Measurements from ENCODE around the gene DEPDC1.
A peak's percentile ranks its signal among the peaks of the same experiment; 100 is the strongest.

DEPDC1 gene

DNA sequence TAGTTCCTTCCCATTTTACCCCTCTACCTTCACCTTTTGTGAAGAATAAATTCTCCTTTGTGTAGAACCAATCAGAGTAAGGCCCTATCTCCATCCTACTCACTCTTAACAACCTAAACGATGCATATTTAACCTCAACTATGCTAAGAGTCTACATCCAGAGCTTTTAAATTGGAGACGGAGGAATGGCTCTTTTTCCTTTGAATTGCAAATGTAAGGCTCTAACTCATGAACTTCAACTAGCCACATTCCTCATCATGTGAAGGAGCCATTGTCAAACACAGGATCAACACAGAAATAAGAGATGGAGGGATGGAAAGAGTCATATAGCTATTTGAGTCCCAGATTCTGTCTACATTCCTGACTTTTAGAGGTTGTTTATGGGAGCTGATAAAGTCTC lies 18.2 kb downstream of the DEPDC1 start:
- TF ChIP-seq FOXP2 (optimal IDR thresholded peaks at IDR 0.05; ENCODE audit: borderline replicate concordance, extremely low read depth, extremely low read length, insufficient read depth) = no peak
- no peak for TF ChIP-seq POLR2AphosphoS5 (IDR thresholded peaks at IDR 0.05; ENCODE audit: low read depth, low read length)
- TF ChIP-seq, protein P1, sequence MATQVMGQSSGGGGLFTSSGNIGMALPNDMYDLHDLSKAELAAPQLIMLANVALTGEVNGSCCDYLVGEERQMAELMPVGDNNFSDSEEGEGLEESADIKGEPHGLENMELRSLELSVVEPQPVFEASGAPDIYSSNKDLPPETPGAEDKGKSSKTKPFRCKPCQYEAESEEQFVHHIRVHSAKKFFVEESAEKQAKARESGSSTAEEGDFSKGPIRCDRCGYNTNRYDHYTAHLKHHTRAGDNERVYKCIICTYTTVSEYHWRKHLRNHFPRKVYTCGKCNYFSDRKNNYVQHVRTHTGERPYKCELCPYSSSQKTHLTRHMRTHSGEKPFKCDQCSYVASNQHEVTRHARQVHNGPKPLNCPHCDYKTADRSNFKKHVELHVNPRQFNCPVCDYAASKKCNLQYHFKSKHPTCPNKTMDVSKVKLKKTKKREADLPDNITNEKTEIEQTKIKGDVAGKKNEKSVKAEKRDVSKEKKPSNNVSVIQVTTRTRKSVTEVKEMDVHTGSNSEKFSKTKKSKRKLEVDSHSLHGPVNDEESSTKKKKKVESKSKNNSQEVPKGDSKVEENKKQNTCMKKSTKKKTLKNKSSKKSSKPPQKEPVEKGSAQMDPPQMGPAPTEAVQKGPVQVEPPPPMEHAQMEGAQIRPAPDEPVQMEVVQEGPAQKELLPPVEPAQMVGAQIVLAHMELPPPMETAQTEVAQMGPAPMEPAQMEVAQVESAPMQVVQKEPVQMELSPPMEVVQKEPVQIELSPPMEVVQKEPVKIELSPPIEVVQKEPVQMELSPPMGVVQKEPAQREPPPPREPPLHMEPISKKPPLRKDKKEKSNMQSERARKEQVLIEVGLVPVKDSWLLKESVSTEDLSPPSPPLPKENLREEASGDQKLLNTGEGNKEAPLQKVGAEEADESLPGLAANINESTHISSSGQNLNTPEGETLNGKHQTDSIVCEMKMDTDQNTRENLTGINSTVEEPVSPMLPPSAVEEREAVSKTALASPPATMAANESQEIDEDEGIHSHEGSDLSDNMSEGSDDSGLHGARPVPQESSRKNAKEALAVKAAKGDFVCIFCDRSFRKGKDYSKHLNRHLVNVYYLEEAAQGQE (IDR thresholded peaks at IDR 0.05; ENCODE audit: insufficient read depth in 1 of 2, low read depth in 2 of 2, low read length in 2 of 2) = no peak
- TF ChIP-seq SIN3A (IDR thresholded peaks at IDR 0.05; ENCODE audit: borderline replicate concordance, insufficient read depth, low read length) = no peak
- TF ChIP-seq TAF1 (IDR thresholded peaks at IDR 0.05; ENCODE audit: borderline replicate concordance, insufficient read depth, low read length) = no peak

DNA sequence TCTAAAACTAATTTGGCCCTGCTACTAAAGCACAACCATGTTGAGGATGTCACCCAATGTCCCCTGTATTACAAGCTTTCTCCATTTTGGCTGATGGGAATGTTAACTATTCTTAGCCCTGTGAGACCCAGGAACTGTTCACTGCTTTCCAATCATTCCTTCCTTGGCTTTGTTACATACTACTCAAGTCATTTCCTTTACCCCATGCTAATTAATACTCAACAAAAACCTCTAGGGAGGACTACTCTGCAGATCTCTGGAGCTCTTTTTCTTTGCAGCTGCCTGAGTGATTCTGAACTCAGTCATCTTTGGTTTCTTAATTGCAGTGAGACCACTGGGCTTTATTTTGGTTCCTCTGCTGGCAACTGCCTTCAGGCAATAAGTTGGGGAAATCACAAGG lies 23.8 kb downstream of the DEPDC1 start:
- TF ChIP-seq, protein P1 (IDR thresholded peaks at IDR 0.05; ENCODE audit: insufficient read depth in 1 of 2, low read depth in 2 of 2, low read length in 2 of 2) = no peak
- TF ChIP-seq SIN3A (IDR thresholded peaks at IDR 0.05; ENCODE audit: borderline replicate concordance, insufficient read depth, low read length) = no peak
- TF ChIP-seq TAF1 (IDR thresholded peaks at IDR 0.05; ENCODE audit: borderline replicate concordance, insufficient read depth, low read length) = no peak
- no peak for TF ChIP-seq FOXP2 (optimal IDR thresholded peaks at IDR 0.05; ENCODE audit: borderline replicate concordance, extremely low read depth, extremely low read length, insufficient read depth)
- peak; percentile 33; the same call in 1 of the 2 replicates for TF ChIP-seq POLR2AphosphoS5 (IDR thresholded peaks at IDR 0.05; ENCODE audit: low read depth, low read length)

DNA sequence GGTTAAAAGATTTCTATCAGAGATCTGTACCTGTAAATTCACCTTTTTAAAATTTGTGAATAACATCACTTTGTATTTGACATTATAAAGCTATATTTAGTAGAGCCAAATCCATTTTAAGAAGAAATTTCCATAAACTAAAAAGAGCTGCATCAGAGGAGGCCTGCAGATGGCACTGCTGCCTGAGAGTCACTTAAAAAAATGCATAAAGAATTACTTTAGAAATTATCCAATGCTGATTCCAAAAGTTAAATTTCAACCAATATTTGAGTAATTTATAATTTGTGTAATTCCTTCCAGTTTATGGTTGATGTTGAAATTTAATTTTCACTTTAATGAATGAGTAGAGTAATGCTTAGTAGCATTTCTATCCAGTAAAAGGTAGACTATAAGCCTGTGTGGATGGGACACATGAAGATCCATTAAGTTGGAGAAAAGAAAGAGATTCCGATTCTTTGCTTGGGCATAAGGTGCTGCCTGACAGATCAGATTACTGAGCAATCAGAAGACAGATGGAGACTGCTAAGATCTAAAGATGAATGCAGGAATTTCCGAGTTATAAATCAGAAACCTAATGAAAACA lies 26.4 kb downstream of the DEPDC1 start:
- TF ChIP-seq POLR2AphosphoS5 (IDR thresholded peaks at IDR 0.05; ENCODE audit: low read depth, low read length) (no peak), TAF1 (IDR thresholded peaks at IDR 0.05; ENCODE audit: borderline replicate concordance, insufficient read depth, low read length) (no peak), SIN3A (IDR thresholded peaks at IDR 0.05; ENCODE audit: borderline replicate concordance, insufficient read depth, low read length) (no peak), FOXP2 (optimal IDR thresholded peaks at IDR 0.05; ENCODE audit: borderline replicate concordance, extremely low read depth, extremely low read length, insufficient read depth) (no peak)
- TF ChIP-seq, protein P1 (IDR thresholded peaks at IDR 0.05; ENCODE audit: insufficient read depth in 1 of 2, low read depth in 2 of 2, low read length in 2 of 2) = no peak

- no peak for TF ChIP-seq SIN3A (IDR thresholded peaks at IDR 0.05; ENCODE audit: borderline replicate concordance, insufficient read depth, low read length)
- no peak for TF ChIP-seq TAF1 (IDR thresholded peaks at IDR 0.05; ENCODE audit: borderline replicate concordance, insufficient read depth, low read length)
- no peak for TF ChIP-seq FOXP2 (optimal IDR thresholded peaks at IDR 0.05; ENCODE audit: borderline replicate concordance, extremely low read depth, extremely low read length, insufficient read depth)
- no peak for TF ChIP-seq POLR2AphosphoS5 (IDR thresholded peaks at IDR 0.05; ENCODE audit: low read depth, low read length)
- TF ChIP-seq, protein P1 (IDR thresholded peaks at IDR 0.05; ENCODE audit: insufficient read depth in 1 of 2, low read depth in 2 of 2, low read length in 2 of 2) = no peak
Observed at GRCh38 chr1:68464891-68465290, 32.0 kb downstream of the DEPDC1 start.

Measured in PFSK-1 (cell line).